HCT116 (cell line): ENCODE data around the gene VWA5A. TPM values are rescaled to one million over a fixed set of nuclear protein-coding genes. Genes with fewer than 3 reads are reported as not detected.

ENCODE experiments used
- ATAC-seq: fragments of 200-7000 bp; cut with Tn5 transposase; 2 replicates; pipeline ENCODE4 v1.9.1; 2020; ENCODE audit warnings: mild to moderate bottlenecking, moderate library complexity
- BruUV-seq: library from RNA; stranded (reverse); fragments of 400-500 nt; replicated peaks from 2 replicates; lab custom pipeline; 2021; lab: Mats Ljungman, UMichigan
- CTCF ChIA-PET: fragments of 300-600 bp; sonication (Branson Sonifier 250); formaldehyde crosslinking; loops from one replicate; lab custom pipeline; 2021; ENCODE audit warnings: antibody characterized with exemption; lab: Charles Lee
- POLR2A ChIA-PET: fragments of 300-600, 350-600 bp; sonication (Branson Sonifier 250); formaldehyde crosslinking; loops from one replicate; lab custom pipeline; 2021; ENCODE audit warnings: antibody characterized with exemption; lab: Charles Lee
- RAD21 ChIA-PET, 2 experiments: fragments of 300-600 bp; sonication (Branson Sonifier 250); formaldehyde crosslinking; loops; one replicate each; lab custom pipeline; 2023; ENCODE audit warnings: low total read pairs in 2 of 2; ENCODE audit not compliant: uncharacterized antibody in 2 of 2, unreplicated experiment in 2 of 2, low non-redundant PET in 1 of 2; lab: Charles Lee
- DNase-seq: peaks from one replicate; pipeline ENCODE4 v3.0.0-alpha.2; 2010; ENCODE audit warnings: low read depth, low spot score
- H2AFZ ChIP-seq: fragments of 200-600 bp; shearing (Covaris generic), sonication (generic); 2 replicates; pipeline ENCODE4 v1.6.1; 2017; ENCODE audit warnings: low read depth, mixed run types, mixed read lengths, antibody characterized with exemption, low read length; ENCODE audit not compliant: poor library complexity, severe bottlenecking
- H3K27ac ChIP-seq: 2 replicates; pipeline ENCODE4 v1.5.1; 2012; ENCODE audit warnings: low read depth, low read length
- H3K27me3 ChIP-seq: fragments of 200-600 bp; sonication (generic); 2 replicates; pipeline ENCODE4 v1.6.1; 2016; ENCODE audit warnings: mixed run types, low read length, mixed read lengths; ENCODE audit not compliant: insufficient read depth
- H3K36me3 ChIP-seq, 2 experiments: fragments of 200-500 bp in 1 of 2; fragments of 200-600 bp in 1 of 2; sonication (Bioruptor generic) in 1 of 2; sonication (generic) in 1 of 2; 2 replicates each; pipeline versions ENCODE4 v1.5.1 to v1.6.1; 2014 to 2016; ENCODE audit warnings: low read length in 2 of 2, inconsistent platforms in 1 of 2, mixed read lengths in 1 of 2, mixed run types in 1 of 2; ENCODE audit not compliant: insufficient read depth in 2 of 2, control insufficient read depth in 1 of 2
- H3K4me1 ChIP-seq, 2 experiments: fragments of 200-600 bp in 1 of 2; sonication (generic) in 1 of 2; 2 replicates each; pipeline versions ENCODE4 v1.5.1 to v1.6.1; 2012 to 2017; ENCODE audit warnings: low read length in 2 of 2, inconsistent platforms in 1 of 2, mild to moderate bottlenecking in 1 of 2, mixed read lengths in 1 of 2, mixed run types in 1 of 2, moderate library complexity in 1 of 2; ENCODE audit not compliant: insufficient read depth in 2 of 2, control insufficient read depth in 1 of 2
- H3K4me2 ChIP-seq: fragments of 200-600 bp; sonication (generic); 2 replicates; pipeline ENCODE4 v1.6.1; 2017; ENCODE audit warnings: mixed run types, low read length, mixed read lengths
- H3K4me3 ChIP-seq, 2 experiments: fragments of 200-600 bp in 1 of 2; sonication (generic) in 1 of 2; replicated peaks in 1 of 2; 2 replicates each; pipeline ENCODE4 v1.5.1; 2011 to 2016; ENCODE audit warnings: low read length in 2 of 2, control low read depth in 1 of 2, low read depth in 1 of 2, mild to moderate bottlenecking in 1 of 2, mixed read lengths in 1 of 2, mixed run types in 1 of 2
- H3K79me2 ChIP-seq: fragments of 200-600 bp; sonication (generic); 2 replicates; pipeline ENCODE4 v1.6.1; 2017; ENCODE audit warnings: mild to moderate bottlenecking, mixed run types, low read length, moderate library complexity, mixed read lengths; ENCODE audit not compliant: insufficient read depth
- H3K9ac ChIP-seq: fragments of 200-600 bp; sonication (generic); 2 replicates; pipeline ENCODE4 v1.6.1; 2016; ENCODE audit warnings: low read length, mixed read lengths
- H3K9me2 ChIP-seq: fragments of 200-600 bp; sonication (generic), shearing (Covaris generic); 2 replicates; pipeline ENCODE4 v1.6.1; 2017; ENCODE audit warnings: mixed run types, mild to moderate bottlenecking, moderate library complexity; ENCODE audit not compliant: insufficient read depth
- H3K9me3 ChIP-seq, 2 experiments: fragments of 200-500 bp in 1 of 2; fragments of 200-600 bp in 1 of 2; sonication (Bioruptor generic) in 1 of 2; sonication (generic) in 1 of 2; 2 replicates each; pipeline ENCODE4 v1.6.1; 2014 to 2017; ENCODE audit warnings: low read length in 2 of 2, mixed read lengths in 2 of 2, inconsistent platforms in 1 of 2, low read depth in 1 of 2, mild to moderate bottlenecking in 1 of 2, mixed run types in 1 of 2, moderate library complexity in 1 of 2; ENCODE audit not compliant: control insufficient read depth in 1 of 2, insufficient read depth in 1 of 2
- H4K20me1 ChIP-seq: fragments of 200-600 bp; sonication (generic), shearing (Covaris generic); 2 replicates; pipeline ENCODE4 v1.6.1; 2017; ENCODE audit warnings: mixed run types, mild to moderate bottlenecking, moderate library complexity; ENCODE audit not compliant: insufficient read depth
- ATF3 ChIP-seq: IDR thresholded peaks from 2 replicates; pipeline ENCODE4 v1.6.1; 2012
- CBX3 ChIP-seq: IDR thresholded peaks from 2 replicates; pipeline ENCODE4 v1.6.1; 2012; ENCODE audit warnings: low read depth
- CEBPB ChIP-seq: IDR thresholded peaks from 2 replicates; pipeline ENCODE4 v1.6.1; 2012; ENCODE audit warnings: low read depth
- CTCF ChIP-seq, 3 experiments: fragments of 200-600 bp in 1 of 3; sonication (generic) in 1 of 3; IDR thresholded peaks in 2 of 3; conservative IDR thresholded peaks in 1 of 3; 2 replicates each; pipeline ENCODE4 v1.5.1; 2012 to 2017; ENCODE audit warnings: low read depth in 2 of 3, low read length in 2 of 3, antibody characterized with exemption in 1 of 3, borderline replicate concordance in 1 of 3, control low read depth in 1 of 3, mild to moderate bottlenecking in 1 of 3, mixed read lengths in 1 of 3, mixed run types in 1 of 3, moderate library complexity in 1 of 3; ENCODE audit not compliant: insufficient read depth in 1 of 3
- EGR1 ChIP-seq: IDR thresholded peaks from 2 replicates; pipeline ENCODE4 v1.6.1; 2012; ENCODE audit warnings: low read depth
- EZH2 ChIP-seq: fragments of 200-600 bp; sonication (generic); IDR thresholded peaks from 2 replicates; pipeline ENCODE4 v1.6.1; 2017; ENCODE audit warnings: antibody characterized with exemption, mixed run types
- FOSL1 ChIP-seq: IDR thresholded peaks from 2 replicates; pipeline ENCODE4 v1.6.1; 2012; ENCODE audit warnings: low read depth
- MAX ChIP-seq: IDR thresholded peaks from 2 replicates; pipeline ENCODE4 v1.6.1; 2012
- POLR2A ChIP-seq: IDR thresholded peaks from 2 replicates; pipeline ENCODE4 v1.7.0; 2011; ENCODE audit warnings: borderline replicate concordance; ENCODE audit not compliant: insufficient read depth, insufficient read length; ENCODE audit errors: extremely low read depth
- RAD21 ChIP-seq: IDR thresholded peaks from 2 replicates; pipeline ENCODE4 v1.6.1; 2012; ENCODE audit warnings: low read depth, mild to moderate bottlenecking
- SIN3A ChIP-seq: IDR thresholded peaks from 2 replicates; pipeline ENCODE4 v1.6.1; 2012; ENCODE audit warnings: low read depth
- SP1 ChIP-seq: IDR thresholded peaks from 2 replicates; pipeline ENCODE4 v1.6.1; 2012; ENCODE audit warnings: low read depth
- SRF ChIP-seq: IDR thresholded peaks from 2 replicates; pipeline ENCODE4 v1.6.1; 2012; ENCODE audit warnings: low read depth
- TCF7L2 ChIP-seq: IDR thresholded peaks from 2 replicates; pipeline ENCODE4 v1.7.0; 2011; ENCODE audit warnings: borderline replicate concordance, inconsistent platforms; ENCODE audit not compliant: insufficient read depth, insufficient read length; ENCODE audit errors: extremely low read depth
- YY1 ChIP-seq: IDR thresholded peaks from 2 replicates; pipeline ENCODE4 v1.6.1; 2011; ENCODE audit warnings: low read length, low read depth, moderate library complexity, mild to moderate bottlenecking; ENCODE audit not compliant: insufficient replicate concordance; ENCODE audit errors: extremely low read depth
- intact Hi-C: fragments of 100-400 bp; cut with micrococcal nuclease; formaldehyde crosslinking; loops from 2 replicates; pipeline ENCODE4 v1.10.0; 2022
- total RNA-seq: library from RNA; stranded (reverse); gene quantifications from one replicate; pipeline ENCODE4 v1.2.1, GENCODE V29; 2021; ENCODE audit not compliant: unreplicated experiment

VWA5A gene
- total RNA-seq, 1 experiment from 2014 or later: 5.0 TPM

DNA sequence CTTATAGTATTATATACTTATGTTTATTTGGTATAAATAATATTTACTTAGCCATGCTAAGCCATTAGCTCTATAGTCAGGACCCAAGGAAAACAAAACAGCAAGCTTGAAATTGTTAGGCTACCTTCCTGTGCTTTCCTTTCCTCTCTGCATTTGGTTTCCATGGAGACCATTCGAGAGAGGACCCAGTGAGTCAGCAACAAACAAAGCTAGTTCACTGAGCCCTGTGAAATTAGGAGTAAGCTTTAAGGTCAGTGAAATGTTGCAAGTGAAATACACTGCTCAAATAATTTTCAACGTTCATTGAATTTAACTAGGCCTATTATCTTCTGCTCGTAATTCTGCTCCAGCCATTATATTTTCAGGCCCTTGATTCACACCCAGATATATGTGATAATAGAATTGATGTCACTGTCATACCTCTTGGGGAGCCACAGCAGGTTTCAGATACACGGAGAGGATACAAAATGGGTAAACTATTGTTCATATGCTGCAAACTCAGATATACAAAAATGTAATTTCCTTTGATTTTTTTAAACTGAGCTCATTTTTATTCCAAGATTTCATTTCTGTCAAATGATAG is 58.8 kb downstream of the VWA5A start:
- ATAC-seq (no peak), DNase-seq (peak; percentile 2)
- no peak overlapping the region for H3K4me2 ChIP-seq
- H3K79me2 ChIP-seq: no peaks in the 10 kb centered on the region
- ChIA-PET POLR2A (no interaction called here), CTCF (interaction anchor here (1.0 kb wide), 1 partner anchor 21 kb away, joined by 6 read pairs; no protein-coding TSS in a partner anchor), RAD21 (no interaction called here)
- no peaks in the 10 kb centered on the region for H3K9me3 ChIP-seq
- intact Hi-C loops: no loop called here
- no peak overlapping the region for H3K4me3 ChIP-seq
- H4K20me1 ChIP-seq: no peaks in the 10 kb centered on the region
- H3K4me1 ChIP-seq: no peaks in the 10 kb centered on the region
- H3K27ac ChIP-seq: no peak overlapping the region
- H3K36me3 ChIP-seq: no peaks in the 10 kb centered on the region
- no TSS peak for BruUV-seq
- TF ChIP-seq POLR2A: no peak
- no peak for TF ChIP-seq CTCF (IDR thresholded peaks at IDR 0.05 in 2 of 3, conservative IDR thresholded peaks at IDR 0.05 in 1 of 3; ENCODE audit: borderline replicate concordance in 1 of 3, insufficient read depth in 1 of 3, low read depth in 2 of 3, low read length in 2 of 3)
- no peak for TF ChIP-seq FOSL1
- no peak for TF ChIP-seq SP1
- no peak for TF ChIP-seq EGR1
- no peak for TF ChIP-seq SRF
- no peak overlapping the region for H3K9ac ChIP-seq
- H3K27me3 ChIP-seq: peaks cover 19% of the 10 kb centered on the region; the same call in 1 of the 2 replicates
- H3K9me2 ChIP-seq: no peaks in the 10 kb centered on the region
- no peak overlapping the region for H2AFZ ChIP-seq

GRCh38 chr11:124176925-124177715 is 61.9 kb downstream of the VWA5A start:
- Histone ChIP-seq H4K20me1 (no peaks in the 10 kb centered on the region), H3K79me2 (no peaks in the 10 kb centered on the region), H3K27me3 (peaks cover 33% of the 10 kb centered on the region), H3K9me3 (no peaks in the 10 kb centered on the region), H3K36me3 (no peaks in the 10 kb centered on the region), H2AFZ (no peak overlapping the region), H3K4me3 (no peak overlapping the region), H3K9me2 (no peaks in the 10 kb centered on the region), H3K27ac (no peak overlapping the region), H3K4me2 (no peak overlapping the region), H3K4me1 (no peaks in the 10 kb centered on the region), H3K9ac (no peak overlapping the region)
- ATAC-seq: no peak
- POLR2A ChIA-PET: no interaction called here
- intact Hi-C loops: no loop called here
- BruUV-seq: no TSS peak
- CTCF ChIA-PET: no interaction called here
- DNase-seq: no peak
- RAD21 ChIA-PET: no interaction called here
- no peak for TF ChIP-seq CTCF (IDR thresholded peaks at IDR 0.05 in 2 of 3, conservative IDR thresholded peaks at IDR 0.05 in 1 of 3; ENCODE audit: borderline replicate concordance in 1 of 3, insufficient read depth in 1 of 3, low read depth in 2 of 3, low read length in 2 of 3)
- no peak for TF ChIP-seq ATF3
- TF ChIP-seq SRF: no peak
- TF ChIP-seq SIN3A: no peak
- no peak for TF ChIP-seq MAX
- no peak for TF ChIP-seq RAD21
- no peak for TF ChIP-seq CBX3
- TF ChIP-seq EZH2: no peak
- TF ChIP-seq TCF7L2: no peak
- TF ChIP-seq YY1: no peak
- TF ChIP-seq CEBPB: no peak
- no peak for TF ChIP-seq FOSL1
